Activated CD8-positive, alpha-beta memory T cell treated with anti-CD3 and anti-CD28 coated beads for 24 hours (primary cell): ENCODE results near the gene ZNF536.
"Not testable (repeated sequence)": the region's sequence is repeated elsewhere in the genome, so short reads cannot be mapped to it uniquely, and the experiment has no call there.

ENCODE experiments used
- DNase-seq: peaks from one replicate; pipeline ENCODE4 v3.0.0-alpha.2; 2020

Gene ZNF536

GRCh38 chr19:30390356-30390988, 18.3 kb downstream of the ZNF536 start:
- DNase-seq, result no peak

GRCh38 chr19:30391052-30391451, 18.9 kb downstream of the ZNF536 start:
- DNase-seq, result no peak

GRCh38 chr19:30391554-30392551, 19.7 kb downstream of the ZNF536 start:
- no peak for DNase-seq

GRCh38 chr19:30393046-30393445, 20.9 kb downstream of the ZNF536 start:
- DNase-seq, result no peak

- DNase-seq, result no peak
Observed at GRCh38 chr19:30393729-30394480, 21.7 kb downstream of the ZNF536 start.

GRCh38 chr19:30394481-30395151, 22.4 kb downstream of the ZNF536 start:
- DNase-seq, result no peak

GRCh38 chr19:30395283-30395682, 23.1 kb downstream of the ZNF536 start:
- DNase-seq, result no peak

- not testable (repeated sequence) for DNase-seq
Observed at GRCh38 chr19:30398539-30398938, 26.4 kb downstream of the ZNF536 start.

GRCh38 chr19:30401956-30402355, 29.8 kb downstream of the ZNF536 start:
- DNase-seq, result no peak

GRCh38 chr19:30402436-30403202, 30.4 kb downstream of the ZNF536 start:
- no peak for DNase-seq

GRCh38 chr19:30403203-30403985, 31.2 kb downstream of the ZNF536 start:
- DNase-seq, result no peak

GRCh38 chr19:30406220-30407067, 34.3 kb downstream of the ZNF536 start:
- DNase-seq, result no peak

GRCh38 chr19:30407068-30407709, 35.0 kb downstream of the ZNF536 start:
- DNase-seq, result no peak

GRCh38 chr19:30408734-30409301, 36.6 kb downstream of the ZNF536 start:
- no peak for DNase-seq

- no peak for DNase-seq
Observed at GRCh38 chr19:30411714-30412113, 39.5 kb downstream of the ZNF536 start.

- no peak for DNase-seq
Observed at GRCh38 chr19:30416375-30416774, 44.2 kb downstream of the ZNF536 start.

- DNase-seq, result not testable (repeated sequence)
Observed at GRCh38 chr19:30417166-30417565, 45.0 kb downstream of the ZNF536 start.

- no peak for DNase-seq
Observed at GRCh38 chr19:30419568-30420180, 47.5 kb downstream of the ZNF536 start.

- no peak for DNase-seq
Observed at GRCh38 chr19:30420316-30420715, 48.1 kb downstream of the ZNF536 start.
